Activated CD4-positive, alpha-beta T cell treated with anti-CD3 and anti-CD28 coated beads, Interleukin-2, Interleukin-6, amounts not matched to agents 100 ng/mL and 50 ng/mL, durations not matched to agents 16 hours and 8 hours (primary cell): ENCODE data around the gene PSMD2.
"Not testable (repeated sequence)": the region's sequence is repeated elsewhere in the genome, so short reads cannot be mapped to it uniquely, and the experiment has no call there.

ENCODE experiments used
- DNase-seq: peaks from one replicate; pipeline ENCODE4 v3.0.0-alpha.2; 2020

PSMD2 gene

GRCh38 chr3:184298759-184299487 lies at the start of gene PSMD2:
PSMD2 (plus strand) TSS chr3:184299241; CDS start chr3:184299267, 26 bp downstream.
- DNase-seq, result peak; percentile 99

DNA sequence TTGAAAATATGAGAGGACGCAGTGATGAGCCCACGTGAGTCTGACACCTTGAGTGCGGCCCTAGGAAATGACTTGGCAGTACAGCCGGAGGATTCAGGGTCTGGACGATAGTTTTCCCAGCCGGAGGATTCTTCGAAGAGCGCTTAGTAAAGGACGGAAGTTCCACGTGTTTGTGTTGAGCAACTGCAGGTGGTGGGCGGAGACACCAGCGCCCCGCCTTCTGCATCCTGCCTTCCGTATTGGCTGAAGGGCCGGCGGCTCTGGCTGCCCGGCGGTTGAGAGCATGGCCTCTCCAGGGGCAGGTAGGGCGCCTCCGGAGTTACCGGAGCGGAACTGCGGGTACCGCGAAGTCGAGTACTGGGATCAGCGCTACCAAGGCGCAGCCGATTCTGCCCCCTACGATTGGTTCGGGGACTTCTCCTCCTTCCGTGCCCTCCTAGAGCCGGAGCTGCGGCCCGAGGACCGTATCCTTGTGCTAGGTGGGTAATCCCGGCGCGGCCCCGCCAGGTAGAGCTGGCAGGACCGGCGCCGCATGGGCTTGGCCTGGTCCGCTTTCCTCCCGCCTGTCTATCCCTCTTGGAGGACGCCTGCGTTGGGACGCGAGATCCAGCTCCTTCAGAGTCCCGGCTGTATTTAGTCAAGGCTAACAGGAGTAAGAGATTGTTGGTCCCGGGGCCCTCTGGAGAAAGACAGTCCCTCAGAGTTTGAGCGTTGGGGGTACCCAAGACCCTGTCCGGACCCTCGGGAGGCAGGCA lies 49.5 kb upstream of the PSMD2 start, which contains the start of gene EEF1AKMT4:
Gene EEF1AKMT4 (plus strand): TSS at position 261 of the 755 bp plus-strand sequence. CDS start 23 bp downstream, at position 284.
- peak; percentile 98 for DNase-seq

DNA sequence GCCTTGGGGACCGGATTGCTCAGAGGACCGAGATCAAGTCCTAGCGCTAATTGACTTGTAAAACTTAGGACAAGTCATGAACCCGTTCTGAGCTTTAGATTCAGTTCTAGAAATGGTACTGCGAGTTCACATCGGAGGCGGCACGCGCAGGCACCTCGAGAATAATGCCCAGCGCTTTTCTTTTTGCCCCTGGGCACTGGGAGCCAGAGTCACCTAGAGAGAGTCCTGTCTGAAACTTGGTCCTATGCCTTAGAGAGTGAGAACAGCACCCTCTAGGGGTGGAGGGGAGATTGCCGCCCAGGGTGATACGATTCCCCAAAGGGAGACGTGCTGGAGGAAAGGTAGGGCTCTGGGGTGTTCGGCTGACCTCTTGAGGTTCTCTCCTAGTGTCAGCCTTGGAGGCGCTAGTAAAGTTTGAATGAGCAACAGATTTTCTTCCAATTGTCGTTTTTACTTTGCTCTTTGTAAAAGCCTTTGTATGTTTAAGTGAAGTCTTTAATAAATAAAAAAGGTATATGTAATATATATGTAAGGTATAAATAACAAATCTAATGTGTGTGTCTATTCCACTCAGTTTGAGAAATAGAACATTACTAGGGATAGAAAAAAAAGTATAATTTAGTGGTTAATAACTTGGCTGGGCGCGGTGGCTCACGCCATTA lies 48.7 kb upstream of the PSMD2 start:
- DNase-seq, result peak; percentile 97

GRCh38 chr3:184255291-184256039 lies 43.6 kb upstream of the PSMD2 start:
- DNase-seq, result peak; percentile 47

GRCh38 chr3:184257083-184257915 lies 41.7 kb upstream of the PSMD2 start:
- no peak for DNase-seq

- no peak for DNase-seq
Observed at GRCh38 chr3:184258926-184259325, 40.1 kb upstream of the PSMD2 start.

DNA sequence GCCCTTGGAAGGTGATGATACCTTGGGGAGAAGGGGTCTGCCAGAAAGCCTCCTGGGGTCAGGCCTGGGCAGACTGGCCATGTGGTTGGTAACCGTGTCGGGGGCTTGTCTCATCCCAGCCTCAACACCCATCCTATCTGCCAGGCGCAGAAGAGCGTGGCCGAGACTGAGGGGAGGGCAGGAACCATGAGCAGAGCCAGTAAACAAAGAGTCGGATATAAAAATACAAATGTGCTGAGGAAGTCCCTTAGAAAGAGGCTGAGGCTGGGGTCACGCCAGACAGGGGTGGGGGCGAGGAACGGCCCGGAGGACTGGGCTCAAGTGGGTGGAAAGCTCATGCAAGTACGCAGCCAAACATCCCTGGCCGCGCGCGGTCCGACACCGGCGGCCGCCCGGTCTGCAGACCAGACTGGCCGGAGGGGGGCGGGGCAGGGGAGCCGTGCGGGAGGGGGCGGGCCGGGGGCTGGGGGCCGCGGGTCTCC lies 39.6 kb upstream of the PSMD2 start:
- DNase-seq, result no peak

DNA sequence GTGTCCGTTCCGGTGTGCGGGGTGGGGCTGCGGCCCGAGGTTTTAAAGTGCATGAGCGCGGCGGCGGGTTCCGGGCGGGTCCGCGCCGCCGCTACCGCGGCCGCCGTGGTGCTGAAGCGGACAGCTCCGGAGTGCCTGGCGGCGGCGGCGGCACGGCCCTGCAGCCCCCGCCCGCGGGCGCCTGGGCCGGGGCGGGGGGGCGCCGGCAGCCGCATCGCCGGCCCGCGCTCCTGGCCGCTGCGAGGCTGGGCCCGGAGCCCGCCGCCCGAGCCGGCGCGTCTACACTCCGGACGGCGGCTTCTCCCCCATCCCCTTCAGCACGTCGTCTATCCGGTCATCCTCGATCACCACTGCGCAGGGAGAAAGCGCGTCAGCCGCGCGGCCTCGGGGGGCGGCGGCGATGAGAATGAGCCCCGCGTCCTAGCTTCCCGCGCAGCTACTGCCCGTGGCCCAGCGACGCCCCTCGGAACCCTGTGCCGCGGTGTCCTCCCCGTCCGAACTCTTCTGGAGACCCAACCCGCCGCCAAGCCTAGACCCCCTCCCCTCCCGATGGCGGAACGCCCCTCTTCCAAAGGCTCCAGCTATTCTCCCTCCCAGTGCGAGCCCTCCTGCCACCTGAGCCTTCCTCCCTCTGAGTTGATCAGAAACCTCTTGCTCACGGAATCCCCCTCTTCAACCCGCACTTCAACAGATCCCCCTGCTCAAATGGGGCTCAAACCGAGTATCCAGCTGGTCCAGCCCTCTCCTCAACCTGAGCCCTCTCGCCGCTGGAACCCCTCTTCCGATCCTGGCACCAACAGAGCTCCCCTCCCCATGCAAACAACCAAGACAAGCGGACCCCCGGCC lies 38.9 kb upstream of the PSMD2 start:
- DNase-seq, result peak; percentile 23

GRCh38 chr3:184260724-184261269 lies 38.2 kb upstream of the PSMD2 start:
- no peak for DNase-seq

GRCh38 chr3:184261270-184261853 lies 37.7 kb upstream of the PSMD2 start, which contains the start of gene CAMK2N2:
CAMK2N2 (minus strand) TSS chr3:184261553; CDS start chr3:184261285, 268 bp downstream.
- peak; percentile 66 for DNase-seq

DNA sequence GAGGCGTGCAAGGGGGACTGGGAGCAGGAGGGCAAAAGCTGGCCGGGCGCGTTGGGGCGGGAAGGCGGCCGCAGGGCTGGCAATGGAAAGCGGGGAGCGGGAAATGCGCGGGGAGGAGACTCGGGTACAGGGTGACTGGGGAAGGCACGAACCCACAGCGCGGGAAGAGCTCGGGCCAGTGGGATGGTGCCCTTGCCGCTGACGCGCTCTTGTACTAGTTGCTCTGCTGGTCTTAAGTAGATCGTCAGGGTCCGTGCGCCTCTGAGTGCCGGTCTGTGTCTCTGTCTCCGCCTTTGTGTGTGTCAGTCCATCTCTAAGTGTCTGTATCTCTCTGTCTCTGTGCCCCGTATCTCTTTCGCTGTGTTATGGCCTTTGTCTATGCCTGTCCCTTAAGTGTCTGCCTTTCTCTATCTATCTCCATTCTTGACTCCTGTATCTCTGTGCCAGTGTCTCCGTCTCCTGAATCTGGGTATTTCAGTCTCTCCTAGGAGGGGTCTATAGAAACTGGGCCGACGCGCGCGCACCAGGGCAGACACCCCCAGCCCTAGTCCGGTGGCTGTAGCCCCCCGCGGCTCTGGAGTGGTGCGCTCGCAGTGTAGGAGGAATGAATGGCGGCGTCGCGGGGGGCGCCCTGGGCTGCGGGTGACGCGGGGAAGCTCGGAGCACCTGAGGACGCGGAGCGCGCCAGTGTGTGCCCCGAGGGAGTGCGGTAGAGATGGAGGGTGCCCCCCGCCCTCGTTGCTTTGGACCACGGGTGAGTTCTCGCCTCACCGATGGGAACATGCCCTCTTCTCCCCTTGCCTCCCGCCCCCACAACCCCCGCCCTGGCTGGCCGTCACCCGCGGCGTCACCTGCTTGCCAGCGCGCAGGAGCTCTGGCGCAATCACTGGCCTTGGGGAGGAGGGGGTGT lies 36.9 kb upstream of the PSMD2 start:
- peak; percentile 28 for DNase-seq

DNA sequence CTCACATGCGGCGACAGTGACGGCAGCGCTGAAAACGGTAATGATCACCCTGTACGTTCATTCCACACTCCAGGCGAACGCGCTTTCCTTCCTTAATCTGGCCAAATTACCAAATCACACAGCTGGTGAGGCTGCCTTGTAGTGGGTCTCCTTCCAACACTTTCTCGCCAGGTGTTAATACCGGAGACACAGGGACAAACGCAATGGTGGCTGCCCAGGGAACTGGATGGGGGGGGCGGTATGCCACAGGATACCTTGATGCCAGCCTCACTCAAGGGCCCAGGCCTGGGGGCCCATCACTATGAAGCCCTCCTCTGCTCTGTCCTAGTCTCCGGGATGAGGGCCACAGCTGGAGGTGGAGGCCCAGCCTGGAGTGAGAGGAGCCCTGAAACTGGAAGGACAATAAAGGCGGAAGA lies 36.3 kb upstream of the PSMD2 start:
- no peak for DNase-seq

GRCh38 chr3:184267249-184267648 lies 31.8 kb upstream of the PSMD2 start:
- DNase-seq, result not testable (repeated sequence)

- no peak for DNase-seq
Observed at GRCh38 chr3:184272269-184272668, 26.8 kb upstream of the PSMD2 start.

DNA sequence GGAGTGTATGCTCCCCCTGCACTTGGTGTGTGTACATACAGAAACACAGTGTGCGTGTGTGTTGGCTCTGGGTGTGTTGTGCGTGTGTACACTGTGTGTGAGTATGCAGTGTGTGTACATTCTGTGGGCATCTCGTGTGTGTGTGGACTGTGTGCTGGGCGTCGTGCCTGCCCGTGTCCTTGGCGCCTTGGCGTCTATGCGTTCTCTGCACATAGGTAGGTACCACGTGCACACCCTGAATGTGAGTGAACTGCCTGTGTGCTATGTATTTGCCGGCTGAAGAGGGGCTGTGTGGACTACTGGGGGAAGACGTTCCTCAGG lies 23.7 kb upstream of the PSMD2 start:
- DNase-seq, result no peak

- DNase-seq, result no peak
Observed at GRCh38 chr3:184275961-184276910, 22.8 kb upstream of the PSMD2 start, which contains the start of gene ECE2. ECE2 (plus strand) TSS chr3:184276022; CDS start chr3:184276154, 132 bp downstream.

- DNase-seq, result no peak
Observed at GRCh38 chr3:184277366-184277765, 21.7 kb upstream of the PSMD2 start.

- DNase-seq, result no peak
Observed at GRCh38 chr3:184282941-184283340, 16.1 kb upstream of the PSMD2 start.
